GM21360 (cell line): ENCODE data around the gene ZFYVE9.
"Not testable (repeated sequence)": the region's sequence is repeated elsewhere in the genome, so short reads cannot be mapped to it uniquely, and the experiment has no call there.

Source experiments
- ATAC-seq: cut with Tn5 transposase; IDR thresholded peaks from one replicate; pipeline ENCODE4 v1.9.1; 2021; ENCODE audit warnings: mild to moderate bottlenecking, moderate library complexity; ENCODE audit not compliant: unreplicated experiment

The ZFYVE9 gene

GRCh38 chr1:52191395-52191965 is 49.6 kb downstream of the ZFYVE9 start:
- no peak for ATAC-seq

GRCh38 chr1:52192024-52192423 is 50.1 kb downstream of the ZFYVE9 start:
- no peak for ATAC-seq

GRCh38 chr1:52192436-52192835 is 50.5 kb downstream of the ZFYVE9 start:
- ATAC-seq: no peak

GRCh38 chr1:52193985-52194384 is 52.1 kb downstream of the ZFYVE9 start:
- no peak for ATAC-seq

GRCh38 chr1:52195161-52195560 is 53.3 kb downstream of the ZFYVE9 start:
- no peak for ATAC-seq

- ATAC-seq: no peak
These were observed 62.2 kb downstream of the ZFYVE9 start for GRCh38 chr1:52203935-52204625.

- no peak for ATAC-seq
These were observed 62.8 kb downstream of the ZFYVE9 start for GRCh38 chr1:52204696-52205095.

GRCh38 chr1:52206686-52207085 is 64.8 kb downstream of the ZFYVE9 start:
- ATAC-seq: not testable (repeated sequence)

GRCh38 chr1:52209429-52209828 is 67.5 kb downstream of the ZFYVE9 start:
- ATAC-seq: no peak

- no peak for ATAC-seq
These were observed 68.2 kb downstream of the ZFYVE9 start for GRCh38 chr1:52210044-52210443.

GRCh38 chr1:52216907-52217458 is 75.1 kb downstream of the ZFYVE9 start:
- no peak for ATAC-seq

- no peak for ATAC-seq
These were observed 83.3 kb downstream of the ZFYVE9 start for GRCh38 chr1:52225174-52225573.

- ATAC-seq: no peak
These were observed 87.6 kb downstream of the ZFYVE9 start for GRCh38 chr1:52229494-52229893.

- no peak for ATAC-seq
These were observed 91.6 kb downstream of the ZFYVE9 start for GRCh38 chr1:52233463-52233862.

- no peak for ATAC-seq
These were observed 92.1 kb downstream of the ZFYVE9 start for GRCh38 chr1:52234014-52234413.

GRCh38 chr1:52234708-52235107 is 92.8 kb downstream of the ZFYVE9 start:
- no peak for ATAC-seq

- no peak for ATAC-seq
These were observed 93.8 kb downstream of the ZFYVE9 start for GRCh38 chr1:52235646-52236045.

GRCh38 chr1:52237430-52237829 is 95.5 kb downstream of the ZFYVE9 start:
- ATAC-seq: no peak

- no peak for ATAC-seq
These were observed 96.6 kb downstream of the ZFYVE9 start for GRCh38 chr1:52238474-52238873.

GRCh38 chr1:52238887-52239707 is 97.2 kb downstream of the ZFYVE9 start:
- no peak for ATAC-seq

- ATAC-seq: no peak
These were observed 97.8 kb downstream of the ZFYVE9 start for GRCh38 chr1:52239708-52240001.
